ENCODE measurements around the gene STAG3. TPM values are rescaled to one million over a fixed set of nuclear protein-coding genes. Genes with fewer than 3 reads are reported as not detected.

The STAG3 gene
- total and polyA plus RNA-seq, 2 of the 4 experiments (the other 2 are of a cell fraction) = 0.36 to 0.65 TPM

- no TSS peak for BruUV-seq (replicated peaks)
- DNase-seq (no peak), ATAC-seq (ENCODE audit: low read depth) (no peak)
- Histone ChIP-seq H3K4me3 (ENCODE audit: insufficient read depth, low read depth, low read length) (no peak overlapping the region), H2BK120ac (ENCODE audit: low read depth, low read length) (no peak overlapping the region), H2BK15ac (ENCODE audit: low read depth, low read length) (no peak overlapping the region), H3K9ac (ENCODE audit: low read depth, low read length) (no peak overlapping the region), H3K4me2 (ENCODE audit: low read depth, low read length) (no peak overlapping the region), H3K23ac (ENCODE audit: low read depth, low read length) (no peak overlapping the region; the same call in 1 of the 2 replicates), H3K56ac (ENCODE audit: extremely low read depth, insufficient read depth, low read length) (no peak overlapping the region), H3K4ac (ENCODE audit: low read depth, low read length) (no peak overlapping the region), H4K91ac (ENCODE audit: insufficient read depth, low read depth, low read length) (no peak overlapping the region), H2BK20ac (ENCODE audit: low read depth, low read length) (no peak overlapping the region), H3K9me3 (ENCODE audit: control insufficient read depth, insufficient read depth, low read length) (no peaks in the 10 kb centered on the region), H2AK5ac (ENCODE audit: low read depth, low read length) (no peak overlapping the region), H2AK9ac (replicated peaks; ENCODE audit: low read depth, low read length, poor library complexity) (peak overlapping the region; percentile 56), H2BK5ac (ENCODE audit: low read depth, low read length, poor library complexity, severe bottlenecking) (no peak overlapping the region), H3K4me1 (ENCODE audit: control insufficient read depth, insufficient read depth, low read length) (peaks cover 5% of the 10 kb centered on the region), H3K27ac (ENCODE audit: insufficient read depth, low read length) (no peak overlapping the region), H3K14ac (replicated peaks; ENCODE audit: low read depth, low read length) (no peak overlapping the region), H4K8ac (ENCODE audit: low read depth in 2 of 2, low read length in 2 of 2) (no peak overlapping the region), H3K9me1 (ENCODE audit: insufficient read depth, low read length) (0 out of 2 replicates have a peak, but pooled peaks cover under 1% of the 10 kb centered on the region), H4K20me1 (ENCODE audit: insufficient read depth, low read length) (no peaks in the 10 kb centered on the region), H3K79me1 (ENCODE audit: low read depth in 1 of 2, low read length in 2 of 2) (peaks cover 16 to 22% of the 10 kb centered on the region in 2 experiments), H3K27me3 (ENCODE audit: control insufficient read depth, insufficient read depth, low read length) (no peaks in the 10 kb centered on the region), H4K5ac (ENCODE audit: low read depth, low read length) (no peak overlapping the region), H3K18ac (ENCODE audit: low read depth, low read length) (no peak overlapping the region), H2AFZ (replicated peaks; ENCODE audit: low read length, poor library complexity) (no peak overlapping the region), H3K36me3 (ENCODE audit: control insufficient read depth, insufficient read depth, low read length) (peaks cover 13% of the 10 kb centered on the region)
- POLR2A ChIA-PET (ENCODE audit: unreplicated experiment) = no interaction called here
- intact Hi-C loops (cut with micrococcal nuclease) (no loop called here), in situ Hi-C loops (cut with MboI; ENCODE audit: low sequenced_read_pairs) (no loop called here), dilution Hi-C loops (cut with HindIII; ENCODE audit: low sequenced_read_pairs, unreplicated experiment) (no loop called here)
- CTCF ChIA-PET = no interaction called here
- TF ChIP-seq CTCF (conservative IDR thresholded peaks at IDR 0.05; ENCODE audit: low read depth, low read length) (no peak), BHLHE40 (IDR thresholded peaks at IDR 0.05; ENCODE audit: low read depth, low read length) (no peak), RCOR1 (IDR thresholded peaks at IDR 0.05; ENCODE audit: insufficient replicate concordance, low read length) (no peak), MAZ (IDR thresholded peaks at IDR 0.05; ENCODE audit: borderline replicate concordance, low read depth, low read length) (no peak), POLR2A (IDR thresholded peaks at IDR 0.05; ENCODE audit: low read depth, low read length) (no peak), RAD21 (IDR thresholded peaks at IDR 0.05; ENCODE audit: low read length) (no peak), ELK1 (IDR thresholded peaks at IDR 0.05; ENCODE audit: borderline replicate concordance, low read depth, low read length) (no peak), FOS (IDR thresholded peaks at IDR 0.05; ENCODE audit: low read depth, low read length) (no peak), RFX5 (IDR thresholded peaks at IDR 0.05; ENCODE audit: low read depth, low read length) (no peak)
- 92% methylated on average over 8 of the region's 14 CpGs; no CpG with 5 or more reads in 1 of the 2 experiments for WGBS, 2 experiments (ENCODE audit: extremely low coverage in 2 of 2, insufficient read length in 1 of 2)
Observed at GRCh38 chr7:100175296-100175935, 2.3 kb upstream of the STAG3 start.

Measured in IMR-90 (cell line).